ENCODE data around the gene IMMP2L.

IMMP2L gene

GRCh38 chr7:110863258-110863657, 699.0 kb downstream of the IMMP2L start:
- no peak for DNase-seq (ENCODE audit: low spot score)

DNA sequence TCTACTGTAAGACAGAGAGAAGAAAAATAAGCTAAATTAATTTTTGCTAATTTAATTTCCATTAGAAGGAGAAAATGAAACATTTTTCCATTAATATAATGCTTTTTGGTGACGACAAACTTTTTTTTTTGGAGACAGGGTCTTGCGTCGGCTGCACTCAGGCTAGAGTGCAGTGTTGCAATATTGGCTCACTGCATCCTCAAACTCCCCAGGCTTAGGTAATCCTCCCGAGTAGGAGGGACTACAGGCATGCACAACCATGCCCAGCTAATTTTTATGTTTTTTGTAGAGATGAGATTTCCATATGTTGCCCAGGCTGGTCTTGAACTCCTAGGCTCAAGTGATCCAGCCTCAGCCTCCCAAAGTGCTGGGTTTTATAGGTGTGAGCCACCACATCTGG, 701.1 kb downstream of the IMMP2L start:
- no peak for DNase-seq (ENCODE audit: low spot score)

GRCh38 chr7:110857106-110857505, 705.2 kb downstream of the IMMP2L start:
- DNase-seq (ENCODE audit: low spot score): no peak

GRCh38 chr7:110856704-110857103, 705.6 kb downstream of the IMMP2L start:
- DNase-seq (ENCODE audit: low spot score): no peak

- DNase-seq (ENCODE audit: low spot score): no peak
Measured at GRCh38 chr7:110854651-110855050, 707.6 kb downstream of the IMMP2L start.

DNA sequence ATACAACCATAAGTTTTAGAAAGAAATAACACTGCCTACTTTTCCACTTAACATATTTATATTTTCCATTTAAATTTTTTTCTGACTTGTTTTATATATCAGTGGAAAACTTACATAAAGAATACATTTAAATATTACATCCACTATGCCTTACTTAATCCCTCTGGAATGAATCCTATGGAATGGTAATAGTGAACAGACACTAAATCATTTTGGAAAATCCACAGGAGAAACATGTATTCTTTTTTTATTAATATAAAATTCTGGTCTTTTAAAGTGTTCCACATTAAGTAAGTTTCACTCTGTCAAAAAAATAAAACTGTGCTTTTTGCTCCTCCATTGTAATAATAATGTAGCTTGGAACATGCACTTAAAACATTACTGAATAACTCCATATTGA, 708.1 kb downstream of the IMMP2L start:
- DNase-seq (ENCODE audit: low spot score): no peak

- no peak for DNase-seq (ENCODE audit: low spot score)
Measured at GRCh38 chr7:110853263-110853662, 709.0 kb downstream of the IMMP2L start.

DNA sequence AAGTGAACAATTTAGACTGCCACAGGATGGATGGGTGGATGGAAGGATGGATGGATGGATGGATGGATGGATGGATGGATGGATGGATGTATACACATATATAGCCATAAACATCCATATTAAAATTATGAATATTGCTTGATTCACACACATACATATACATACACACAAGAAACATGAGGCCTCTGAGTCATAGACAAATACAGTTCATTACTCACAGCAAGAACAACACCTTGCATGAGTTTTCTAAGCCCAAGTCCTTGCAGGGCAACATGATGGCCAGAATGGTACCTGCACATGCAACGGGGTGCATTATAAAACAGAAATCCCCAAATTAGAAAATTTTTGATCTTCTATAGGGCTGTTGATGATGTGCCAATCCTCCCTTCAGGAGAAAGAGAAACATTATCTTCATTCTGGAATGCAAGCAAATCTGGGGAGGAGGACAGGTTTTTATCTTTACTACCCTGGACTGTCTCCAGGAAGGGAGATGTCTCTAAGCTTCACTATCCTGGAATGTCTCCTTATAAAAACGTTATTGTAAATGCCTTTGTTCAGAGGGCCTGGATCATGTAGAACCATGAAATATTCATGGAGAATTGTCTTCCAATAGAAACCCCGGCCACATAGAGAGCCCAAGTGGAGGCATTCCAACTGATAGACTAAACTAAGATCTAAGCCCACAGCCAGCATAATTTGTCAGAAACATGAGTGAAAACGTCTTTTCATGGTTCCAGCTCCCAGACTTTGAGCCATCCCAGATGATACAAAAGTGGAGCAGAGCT, 709.9 kb downstream of the IMMP2L start:
- DNase-seq (ENCODE audit: low spot score): no peak

- no peak for DNase-seq (ENCODE audit: low spot score)
Measured at GRCh38 chr7:110850224-110850623, 712.1 kb downstream of the IMMP2L start.

GRCh38 chr7:110842796-110843195, 719.5 kb downstream of the IMMP2L start:
- DNase-seq (ENCODE audit: low spot score): no peak

DNA sequence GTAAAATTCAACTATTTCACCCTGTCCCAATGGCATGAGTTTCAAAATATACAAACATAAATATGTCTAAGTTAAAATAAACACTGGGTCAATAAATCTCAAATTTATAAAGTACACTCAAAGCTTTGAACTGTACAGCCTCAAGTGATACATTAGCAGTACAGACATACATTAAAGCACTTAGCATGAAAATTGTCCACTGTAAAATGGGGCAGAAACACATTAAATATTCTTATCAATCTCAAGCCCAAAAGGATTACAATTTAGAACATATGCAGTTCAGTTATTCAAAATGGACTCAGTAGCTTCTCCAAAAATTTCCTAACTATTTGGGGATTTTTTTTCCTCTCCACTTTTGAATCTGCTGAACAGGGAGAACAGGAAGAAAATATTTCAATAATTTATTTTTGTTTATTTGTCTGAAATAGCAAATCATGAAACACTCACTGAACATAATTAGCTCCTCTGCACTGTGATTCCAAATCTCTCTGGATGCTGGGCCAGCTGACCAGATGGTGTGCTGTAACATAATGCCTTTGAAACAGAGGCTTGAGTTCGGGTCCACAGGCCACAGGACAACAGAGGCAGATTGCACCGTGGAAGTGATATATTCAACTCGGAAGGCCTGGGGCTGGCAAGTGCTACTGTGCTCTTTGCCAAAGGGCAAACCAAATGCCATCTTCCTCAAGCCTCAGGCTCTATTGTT, 720.3 kb downstream of the IMMP2L start:
- no peak for DNase-seq (ENCODE audit: low spot score)

DNA sequence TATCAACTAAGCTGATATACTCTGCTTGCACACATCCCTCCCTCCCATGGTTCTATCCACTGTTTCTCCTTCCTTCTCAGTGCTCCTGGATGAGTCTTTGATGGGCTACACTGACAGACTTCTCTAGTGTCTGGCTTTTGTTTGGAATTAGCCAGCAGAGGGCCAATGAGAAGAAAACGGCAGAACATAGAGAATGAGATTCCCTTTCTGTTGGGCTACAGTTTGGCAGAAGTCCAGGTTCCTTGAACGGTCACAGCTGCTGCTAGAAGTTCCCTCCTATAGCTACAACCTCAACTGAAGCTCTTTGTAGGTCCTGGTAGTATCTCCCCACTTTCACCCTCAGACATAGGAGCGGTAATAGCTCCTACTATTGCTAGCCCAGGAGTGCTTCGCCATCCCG, 722.4 kb downstream of the IMMP2L start:
- DNase-seq (ENCODE audit: low spot score): no peak

GRCh38 chr7:110835849-110836248, 726.4 kb downstream of the IMMP2L start:
- DNase-seq (ENCODE audit: low spot score): no peak

GRCh38 chr7:110835218-110835617, 727.1 kb downstream of the IMMP2L start:
- no peak for DNase-seq (ENCODE audit: low spot score)

DNA sequence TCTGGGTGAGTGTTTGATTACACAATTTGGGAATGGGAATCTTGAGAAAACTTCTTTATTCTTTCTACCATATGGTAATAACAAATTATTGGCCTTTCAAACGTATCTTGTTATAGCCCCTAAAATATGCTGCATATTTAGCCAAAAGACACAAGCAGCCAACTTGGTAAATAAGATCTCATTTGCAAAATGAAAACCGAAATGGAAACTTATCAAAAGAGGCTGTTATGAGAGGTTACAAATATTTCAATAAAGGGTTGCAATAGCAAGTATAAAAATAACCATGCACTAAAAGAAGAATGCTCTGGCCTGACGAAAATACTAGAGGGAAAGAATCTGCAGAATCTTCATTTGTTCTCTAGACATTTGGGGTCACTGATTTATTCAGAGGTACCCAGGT, 730.9 kb downstream of the IMMP2L start:
- no peak for DNase-seq (ENCODE audit: low spot score)

- no peak for DNase-seq (ENCODE audit: low spot score)
Measured at GRCh38 chr7:110830778-110831177, 731.5 kb downstream of the IMMP2L start.

GRCh38 chr7:110827936-110828335, 734.4 kb downstream of the IMMP2L start:
- DNase-seq (ENCODE audit: low spot score): no peak

DNA sequence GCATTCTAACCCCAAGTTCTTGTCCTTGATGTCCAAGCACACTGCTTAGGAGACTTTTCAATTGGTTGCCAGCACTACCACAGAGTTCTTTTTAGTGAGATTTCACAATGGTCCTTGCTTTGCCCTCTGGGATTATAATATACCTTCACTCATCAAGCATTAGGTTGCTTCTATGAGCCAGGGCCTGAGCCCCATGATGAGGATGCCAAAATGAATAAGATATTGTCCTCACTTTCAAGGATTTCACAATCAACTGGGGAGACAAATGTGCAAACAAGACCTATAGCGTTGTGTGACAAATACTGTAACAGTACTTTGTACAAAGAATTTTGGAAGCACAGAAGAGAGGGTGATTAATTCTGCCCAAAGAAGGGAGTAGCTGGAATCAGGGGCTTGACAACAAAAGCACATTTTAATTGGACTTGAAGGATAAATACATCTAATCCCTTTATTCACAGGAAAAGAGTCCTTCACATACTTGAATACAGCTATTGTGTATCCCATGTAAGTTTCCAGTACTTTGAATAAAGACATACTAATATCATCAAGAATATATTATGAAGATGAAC, 734.9 kb downstream of the IMMP2L start:
- DNase-seq (ENCODE audit: low spot score): no peak

DNA sequence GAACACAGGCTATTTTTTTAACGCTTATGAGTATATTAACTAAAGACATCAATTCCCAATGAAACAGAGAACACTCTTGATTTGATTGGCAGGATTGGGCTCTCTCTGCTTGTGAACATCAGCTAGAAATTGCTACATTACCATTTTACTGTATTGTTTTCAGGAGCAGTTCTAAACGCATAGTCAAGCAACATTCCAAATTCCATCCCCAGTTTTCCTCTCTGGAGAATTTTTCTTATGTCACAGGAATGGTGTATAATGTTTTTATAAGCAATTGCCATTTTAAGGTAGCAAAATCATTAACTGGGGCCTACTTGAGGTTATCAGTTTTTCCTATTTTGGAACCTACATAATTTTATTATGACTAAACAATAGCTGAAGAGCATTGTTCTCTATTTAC, 748.3 kb downstream of the IMMP2L start:
- DNase-seq (ENCODE audit: low spot score): no peak

- no peak for DNase-seq (ENCODE audit: low spot score)
Measured at GRCh38 chr7:110809832-110810231, 752.5 kb downstream of the IMMP2L start.

DNA sequence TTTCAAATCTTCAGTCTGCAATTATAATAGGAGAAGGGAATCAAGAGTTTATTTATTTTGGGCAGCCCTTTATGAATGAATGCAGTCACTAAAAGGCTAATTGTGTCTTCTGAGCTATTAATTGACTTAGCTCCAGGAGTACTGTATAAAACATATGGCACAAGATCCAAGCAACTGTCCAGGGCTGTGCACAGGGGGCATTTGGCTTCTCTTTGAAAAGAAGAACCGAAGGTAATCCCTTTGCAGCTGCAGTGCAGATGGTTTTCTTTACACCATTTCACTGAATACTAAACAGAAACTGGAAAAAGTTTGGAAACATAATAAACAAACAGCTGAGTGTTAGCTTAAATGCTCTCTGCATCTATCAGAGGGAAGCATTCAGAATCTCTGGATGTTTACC, 753.9 kb downstream of the IMMP2L start:
- no peak for DNase-seq (ENCODE audit: low spot score)

- no peak for DNase-seq (ENCODE audit: low spot score)
Measured at GRCh38 chr7:110804501-110804900, 757.8 kb downstream of the IMMP2L start.

GRCh38 chr7:110803602-110804143, 758.6 kb downstream of the IMMP2L start:
- DNase-seq (ENCODE audit: low spot score): no peak

Data from CD4-positive, alpha-beta T cell treated with Interleukin-15 for 4 hours (primary cell).